Measurements from ENCODE around the gene LRIG3.

GRCh38 chr12:58887068-58887467 lies 33.2 kb downstream of the LRIG3 start:
- TF ChIP-seq CTCF (IDR thresholded peaks at IDR 0.05; ENCODE audit: insufficient read depth, low read length) (no peak), POLR2AphosphoS5 (IDR thresholded peaks at IDR 0.05; ENCODE audit: low read depth) (no peak), GABPA (IDR thresholded peaks at IDR 0.05; ENCODE audit: low read depth) (no peak), REST (IDR thresholded peaks at IDR 0.05; ENCODE audit: insufficient replicate concordance, low read depth) (no peak)
